Endothelial cell of umbilical vein (primary cell): Measurements from ENCODE around the gene ZBTB25.

ENCODE experiments used
- CTCF ChIP-seq, 2 donors: IDR thresholded peaks; 1 replicate in 1 of 2; 2 replicates in 1 of 2; pipeline ENCODE4 v1.5.1; 2011; ENCODE audit warnings: low read length in 2 of 2, mild to moderate bottlenecking in 2 of 2, moderate library complexity in 2 of 2, control low read depth in 1 of 2, inconsistent platforms in 1 of 2, low read depth in 1 of 2; ENCODE audit not compliant: insufficient read depth in 1 of 2; ENCODE audit errors: extremely low read depth in 1 of 2
- EZH2 ChIP-seq: IDR thresholded peaks from 2 replicates; pipeline ENCODE4 v1.6.1; 2012; ENCODE audit warnings: borderline replicate concordance, low read depth, mild to moderate bottlenecking, moderate library complexity, low read length, inconsistent platforms; ENCODE audit not compliant: severe bottlenecking
- JUN ChIP-seq: IDR thresholded peaks from 2 replicates; pipeline ENCODE4 v1.6.1; 2011; ENCODE audit warnings: borderline replicate concordance, low read depth; ENCODE audit not compliant: insufficient read length, insufficient read depth
- MAX ChIP-seq: IDR thresholded peaks from 2 replicates; pipeline ENCODE4 v1.6.1; 2011; ENCODE audit not compliant: insufficient read depth, insufficient read length
- POLR2A ChIP-seq: IDR thresholded peaks from 2 replicates; pipeline ENCODE4 v1.6.1; 2012; ENCODE audit warnings: low read depth, mild to moderate bottlenecking, control low read depth, low read length
- POLR2AphosphoS5 ChIP-seq: IDR thresholded peaks from 2 replicates; pipeline ENCODE4 v1.6.1; 2012; ENCODE audit warnings: low read depth, mild to moderate bottlenecking, control low read depth, low read length, moderate library complexity; ENCODE audit not compliant: insufficient read depth

GRCh38 chr14:64502887-64503433 is 678 bp downstream of the ZBTB25 start:
- TF ChIP-seq CTCF (IDR thresholded peaks at IDR 0.05; ENCODE audit: extremely low read depth in 1 of 2, insufficient read depth in 1 of 2, low read depth in 1 of 2, low read length in 2 of 2), result no peak
- TF ChIP-seq EZH2, result no peak
- TF ChIP-seq MAX, result no peak
- TF ChIP-seq JUN, result no peak
- no peak for TF ChIP-seq POLR2A
- no peak for TF ChIP-seq POLR2AphosphoS5
